ENCODE results near the gene MINDY4.
A peak's percentile ranks its signal among the peaks of the same experiment; 100 is the strongest.

MINDY4 gene

DNA sequence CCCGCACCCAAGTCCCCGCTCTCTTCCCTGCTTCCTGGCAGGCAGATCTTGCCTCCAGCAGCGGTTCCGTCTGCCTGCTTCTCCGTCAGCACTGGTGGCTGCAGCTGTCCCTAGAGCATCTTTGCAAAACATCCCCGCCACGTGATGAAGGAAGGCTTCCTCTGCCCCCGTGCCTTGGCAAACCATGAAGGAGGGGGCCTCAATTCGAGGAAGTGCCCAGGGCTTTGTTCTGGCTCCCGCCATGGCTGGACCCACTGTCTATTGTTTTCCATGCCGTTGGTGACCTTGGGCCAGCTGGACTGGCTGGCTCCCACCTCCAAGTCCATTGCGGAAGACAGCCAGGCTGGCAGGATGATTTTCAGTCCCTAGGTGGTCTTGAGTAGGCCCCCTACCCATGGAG, 127.2 kb downstream of the MINDY4 start:
- H3K27me3 Mint-ChIP-seq (ENCODE audit: low read depth), result peaks cover 19% of the 10 kb centered on the region
- TF ChIP-seq, protein P1, sequence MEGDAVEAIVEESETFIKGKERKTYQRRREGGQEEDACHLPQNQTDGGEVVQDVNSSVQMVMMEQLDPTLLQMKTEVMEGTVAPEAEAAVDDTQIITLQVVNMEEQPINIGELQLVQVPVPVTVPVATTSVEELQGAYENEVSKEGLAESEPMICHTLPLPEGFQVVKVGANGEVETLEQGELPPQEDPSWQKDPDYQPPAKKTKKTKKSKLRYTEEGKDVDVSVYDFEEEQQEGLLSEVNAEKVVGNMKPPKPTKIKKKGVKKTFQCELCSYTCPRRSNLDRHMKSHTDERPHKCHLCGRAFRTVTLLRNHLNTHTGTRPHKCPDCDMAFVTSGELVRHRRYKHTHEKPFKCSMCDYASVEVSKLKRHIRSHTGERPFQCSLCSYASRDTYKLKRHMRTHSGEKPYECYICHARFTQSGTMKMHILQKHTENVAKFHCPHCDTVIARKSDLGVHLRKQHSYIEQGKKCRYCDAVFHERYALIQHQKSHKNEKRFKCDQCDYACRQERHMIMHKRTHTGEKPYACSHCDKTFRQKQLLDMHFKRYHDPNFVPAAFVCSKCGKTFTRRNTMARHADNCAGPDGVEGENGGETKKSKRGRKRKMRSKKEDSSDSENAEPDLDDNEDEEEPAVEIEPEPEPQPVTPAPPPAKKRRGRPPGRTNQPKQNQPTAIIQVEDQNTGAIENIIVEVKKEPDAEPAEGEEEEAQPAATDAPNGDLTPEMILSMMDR (IDR thresholded peaks at IDR 0.05; ENCODE audit: unreplicated experiment in 3 of 3), result no peak

DNA sequence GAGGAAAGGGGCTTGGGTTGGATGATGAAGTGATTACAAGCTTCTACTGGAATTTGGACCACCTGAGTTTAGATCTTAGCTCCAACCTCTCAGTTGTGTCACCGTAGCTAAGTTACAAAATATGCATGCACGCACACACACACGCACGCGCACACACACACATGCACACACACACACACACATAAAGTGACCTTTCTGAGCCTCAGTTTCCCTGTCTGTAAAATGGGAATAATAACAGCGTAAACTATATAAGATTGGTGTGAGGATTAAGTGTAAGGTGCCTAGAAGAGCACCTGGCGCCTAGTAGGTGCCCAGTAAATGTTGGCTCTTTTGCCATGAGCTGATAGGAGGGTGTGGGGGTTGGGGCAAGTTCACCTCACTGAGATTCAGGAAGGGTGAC, 127.8 kb downstream of the MINDY4 start:
- H3K9me3 Mint-ChIP-seq, result no peaks in the 10 kb centered on the region
- peaks cover 38% of the 10 kb centered on the region for H3K4me1 Mint-ChIP-seq
- no peaks in the 10 kb centered on the region for H3K36me3 Mint-ChIP-seq (ENCODE audit: low read depth)
- H3K27ac Mint-ChIP-seq, result peak overlapping the region in 1 of 3 experiments; percentile 33
- TF ChIP-seq, protein P1 (IDR thresholded peaks at IDR 0.05; ENCODE audit: unreplicated experiment in 3 of 3), result no peak
- H3K27me3 Mint-ChIP-seq (ENCODE audit: low read depth), result peaks cover 19% of the 10 kb centered on the region
- no peak overlapping the region for H3K4me3 Mint-ChIP-seq

More for the DNA sequence above, 127.2 kb downstream of the MINDY4 start:
- Mint-ChIP-seq H3K4me1 (peaks cover 44% of the 10 kb centered on the region), H3K27ac (no peak overlapping the region), H3K36me3 (ENCODE audit: low read depth) (no peaks in the 10 kb centered on the region), H3K4me3 (no peak overlapping the region), H3K9me3 (no peaks in the 10 kb centered on the region)

DNA sequence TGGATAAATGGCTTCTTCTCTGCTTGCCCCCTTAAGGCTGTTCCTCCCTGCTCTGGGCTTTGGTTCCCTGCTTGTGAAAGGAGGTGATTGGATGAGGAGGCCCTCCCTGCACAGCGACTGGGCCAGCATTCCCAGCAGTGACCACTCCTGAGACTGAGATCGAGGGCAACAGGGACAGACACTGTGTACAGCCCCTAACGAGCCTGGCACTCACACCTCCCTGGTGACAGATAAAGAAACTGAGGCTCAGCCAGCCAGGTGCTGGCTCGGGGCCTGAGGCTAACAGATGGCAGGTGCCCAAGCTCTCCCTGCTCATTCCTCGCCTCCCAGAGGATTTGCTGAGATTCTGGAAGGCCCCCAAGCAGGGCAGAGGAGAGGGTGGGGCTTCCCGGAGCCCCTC, 128.4 kb downstream of the MINDY4 start:
- TF ChIP-seq, protein P1 (IDR thresholded peaks at IDR 0.05; ENCODE audit: unreplicated experiment in 3 of 3), result no peak
- no peaks in the 10 kb centered on the region for H3K36me3 Mint-ChIP-seq (ENCODE audit: low read depth)
- H3K9me3 Mint-ChIP-seq, result no peaks in the 10 kb centered on the region
- H3K4me1 Mint-ChIP-seq, result peaks cover 32% of the 10 kb centered on the region
- H3K4me3 Mint-ChIP-seq, result no peak overlapping the region
- H3K27me3 Mint-ChIP-seq (ENCODE audit: low read depth), result peaks cover 19% of the 10 kb centered on the region
- H3K27ac Mint-ChIP-seq, result peak overlapping the region in 2 of 3 experiments; percentile 27 to 33

DNA sequence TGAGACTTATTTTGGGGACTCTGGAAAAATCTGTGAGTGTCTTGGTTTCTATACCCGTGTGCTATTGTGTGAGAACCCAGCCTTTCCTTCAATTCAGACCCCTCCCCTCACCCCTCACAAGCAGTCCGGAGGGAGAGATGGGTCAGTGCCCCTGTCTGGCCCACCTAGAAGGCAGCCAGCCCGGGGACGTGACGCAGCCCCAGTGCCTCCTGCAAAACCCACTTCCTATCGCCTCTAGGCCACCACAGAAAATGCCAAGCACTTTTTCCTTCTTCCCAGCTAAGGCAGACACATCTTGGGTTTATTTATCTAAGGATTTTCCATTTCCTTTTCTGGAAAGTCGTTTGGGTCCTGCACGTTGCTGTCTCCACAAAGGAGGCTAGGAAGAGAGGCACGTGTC, 128.8 kb downstream of the MINDY4 start:
- Mint-ChIP-seq H3K27me3 (ENCODE audit: low read depth) (peaks cover 19% of the 10 kb centered on the region), H3K27ac (peak overlapping the region in 1 of 3 experiments; percentile 27), H3K4me1 (peaks cover 29% of the 10 kb centered on the region), H3K4me3 (no peak overlapping the region), H3K36me3 (ENCODE audit: low read depth) (no peaks in the 10 kb centered on the region), H3K9me3 (no peaks in the 10 kb centered on the region)
- TF ChIP-seq, protein P1 (IDR thresholded peaks at IDR 0.05; ENCODE audit: unreplicated experiment in 3 of 3), result no peak

DNA sequence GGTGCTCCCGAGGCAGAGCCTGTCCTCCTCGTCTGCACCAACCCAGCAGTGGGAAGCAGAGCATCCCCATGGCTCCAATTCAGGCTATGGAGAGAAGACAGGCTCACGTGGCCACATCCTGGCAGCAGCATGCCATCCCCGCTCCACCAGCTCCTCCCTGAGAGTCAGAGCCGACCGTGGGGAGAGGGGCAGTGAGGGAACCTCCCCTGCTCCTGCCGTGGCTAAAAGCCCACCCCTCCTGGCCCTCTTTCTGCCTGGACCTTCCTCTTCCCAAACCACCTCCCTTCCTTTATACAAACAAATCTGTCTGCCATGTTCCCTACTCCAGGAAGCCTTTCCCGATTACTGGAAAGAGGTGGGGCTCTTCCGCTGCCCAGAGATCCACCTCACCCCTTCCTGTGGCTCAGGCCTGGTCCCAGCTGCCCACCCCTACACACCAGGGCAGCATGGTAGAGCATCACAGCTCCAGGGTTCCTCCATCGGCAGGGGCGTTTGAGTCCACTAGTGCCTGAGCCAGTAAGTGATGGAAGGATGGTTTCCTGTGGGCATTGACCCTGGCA, 129.7 kb downstream of the MINDY4 start:
- Mint-ChIP-seq H3K4me3 (no peak overlapping the region), H3K36me3 (ENCODE audit: low read depth) (no peaks in the 10 kb centered on the region), H3K4me1 (peaks cover 20% of the 10 kb centered on the region), H3K27ac (no peak overlapping the region), H3K27me3 (ENCODE audit: low read depth) (peaks cover 13% of the 10 kb centered on the region), H3K9me3 (no peaks in the 10 kb centered on the region)
- TF ChIP-seq, protein P1 (IDR thresholded peaks at IDR 0.05; ENCODE audit: unreplicated experiment in 3 of 3), result no peak

DNA sequence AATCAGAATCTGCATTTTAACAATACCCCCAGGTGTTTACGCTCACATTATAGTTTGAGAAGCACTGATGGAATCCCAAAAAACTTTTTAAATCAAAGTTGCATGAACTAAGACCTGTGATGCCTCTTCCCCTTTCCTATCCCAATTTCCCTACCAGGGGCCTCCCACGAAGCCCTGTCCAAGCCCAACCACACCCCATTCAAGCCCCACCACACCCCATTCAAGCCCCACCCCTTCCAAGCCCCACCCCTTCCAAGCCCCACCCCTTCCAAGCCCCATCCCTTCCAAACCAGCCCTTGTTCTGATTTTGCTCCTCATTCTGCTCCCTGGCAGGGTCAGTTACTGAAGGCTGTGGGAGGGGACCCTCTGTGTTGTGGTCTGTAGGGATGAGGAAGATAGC, 130.6 kb downstream of the MINDY4 start:
- H3K36me3 Mint-ChIP-seq (ENCODE audit: low read depth), result no peaks in the 10 kb centered on the region
- H3K4me1 Mint-ChIP-seq, result peaks cover 19% of the 10 kb centered on the region
- no peak overlapping the region for H3K4me3 Mint-ChIP-seq
- H3K27ac Mint-ChIP-seq, result no peak overlapping the region
- peaks cover 6% of the 10 kb centered on the region for H3K27me3 Mint-ChIP-seq (ENCODE audit: low read depth)
- H3K9me3 Mint-ChIP-seq, result no peaks in the 10 kb centered on the region
- TF ChIP-seq, protein P1 (IDR thresholded peaks at IDR 0.05; ENCODE audit: unreplicated experiment in 3 of 3), result no peak

Data from nephron (organoid).